Stimulated activated CD4-positive, alpha-beta T cell treated with anti-CD3 and anti-CD28 coated beads, Interleukin-1b, Interleukin-23, amount 100 ng/mL, for 24 hours (primary cell): ENCODE results near the gene KLK12.

Experiments
- DNase-seq, 4 experiments: peaks; one replicate each; pipeline ENCODE4 v3.0.0-alpha.2; 2020; ENCODE audit warnings: low read depth in 4 of 4, low spot score in 1 of 4

KLK12 gene

DNA sequence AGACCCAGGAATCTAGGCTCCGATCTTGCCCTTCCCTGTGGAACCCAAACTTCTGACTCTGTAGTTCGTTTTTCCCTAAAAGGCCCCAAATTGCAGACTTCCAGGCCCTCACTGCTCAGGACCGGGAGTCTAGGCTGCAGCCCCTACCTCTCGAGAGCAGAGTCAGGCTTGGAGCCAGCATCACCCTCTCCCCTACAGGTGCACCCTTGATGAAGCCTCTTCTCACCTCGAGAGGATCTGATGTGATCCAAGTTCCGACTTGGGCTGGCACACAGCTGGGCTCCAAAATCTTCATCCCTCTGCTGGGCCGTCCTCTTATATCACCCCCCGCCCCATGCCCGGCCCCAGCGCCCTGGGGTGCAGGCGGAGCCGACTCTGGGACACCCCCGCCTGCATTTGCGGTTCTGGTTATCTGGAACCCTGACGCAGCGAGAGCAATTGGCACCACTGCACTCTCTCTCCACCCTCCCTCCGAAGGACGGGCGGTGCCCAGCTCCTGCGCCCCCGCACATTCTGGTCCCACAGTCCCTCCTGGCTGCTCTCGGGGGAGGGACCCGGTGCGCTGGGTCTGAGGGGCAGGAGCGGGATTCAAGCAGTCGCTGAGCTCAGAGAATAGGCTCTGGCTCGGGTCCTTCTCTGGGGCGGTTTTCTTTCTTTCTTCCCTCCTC, 51.0 kb downstream of the KLK12 start, which contains the start of gene KLK7:
TSS of gene KLK7 (minus strand) at position 293 of the 668 bp plus-strand sequence. CDS start 1,518 bp downstream, outside the sequence.
- DNase-seq: no peak

DNA sequence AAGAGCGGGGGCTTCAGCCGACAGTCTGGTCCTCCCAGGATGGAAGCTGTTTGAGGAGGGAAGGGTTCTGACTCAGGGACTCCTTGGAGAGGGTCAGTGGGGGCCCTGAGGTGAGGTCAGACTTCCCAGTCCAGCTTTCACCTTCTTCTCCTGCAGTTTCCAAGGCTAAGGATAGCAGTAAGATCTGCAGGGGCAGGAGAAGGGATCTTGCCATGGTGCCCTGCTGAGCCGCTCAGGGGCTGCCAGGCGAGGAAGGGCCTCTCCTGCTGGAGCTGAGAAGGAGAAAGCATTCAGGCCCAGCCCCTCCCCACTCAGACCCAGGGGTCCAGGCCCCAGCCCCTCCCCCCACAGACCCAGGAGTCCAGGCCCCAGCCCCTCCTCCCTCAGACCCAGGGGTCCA, 52.6 kb downstream of the KLK12 start:
- DNase-seq: no peak

DNA sequence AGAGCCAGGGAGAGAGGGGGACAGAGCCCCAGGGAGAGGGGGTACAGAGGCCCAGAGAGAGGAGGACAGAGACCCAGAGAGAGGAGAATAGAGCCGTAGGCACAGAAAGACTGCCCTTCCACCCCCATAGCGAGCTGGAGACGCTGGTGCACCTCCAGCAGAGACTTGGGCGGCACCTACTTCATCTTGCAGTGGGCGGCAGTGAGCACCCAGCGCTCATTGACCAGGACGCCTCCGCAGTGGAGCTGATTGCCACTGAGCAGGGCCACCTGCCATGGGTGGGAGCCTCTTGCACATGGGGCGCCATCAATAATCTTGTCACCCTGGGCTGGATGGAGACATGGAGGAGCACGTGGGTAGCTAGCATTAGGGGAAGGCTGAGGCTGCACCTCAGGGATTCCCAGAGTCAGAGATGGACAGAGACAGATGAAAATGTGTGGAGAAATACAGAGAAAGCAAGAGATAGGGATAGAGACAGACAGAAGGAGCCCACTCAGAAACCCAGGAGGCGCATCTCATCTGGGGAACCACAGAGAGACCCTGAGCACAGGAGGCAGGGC, 53.1 kb downstream of the KLK12 start:
- no peak for DNase-seq

DNA sequence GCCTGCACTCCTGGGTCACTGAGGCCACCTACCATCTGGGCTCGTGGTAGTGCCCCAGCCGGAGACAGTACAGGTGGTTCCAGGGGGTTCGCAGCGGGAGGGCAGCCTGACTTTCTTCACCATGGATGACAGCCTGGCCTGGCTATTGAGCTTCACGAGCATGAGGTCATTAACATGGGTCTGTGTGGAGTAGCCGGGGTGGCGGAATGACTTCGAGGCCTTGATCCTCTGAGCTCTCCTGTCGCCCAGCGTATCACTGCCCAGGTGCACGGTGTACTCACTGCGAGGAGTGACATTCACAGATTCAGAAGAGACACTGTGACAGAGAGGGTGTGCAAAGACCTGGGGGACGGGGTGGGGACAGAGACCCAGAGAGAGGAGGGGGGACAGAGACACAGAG, 54.6 kb downstream of the KLK12 start:
- DNase-seq: no peak

DNA sequence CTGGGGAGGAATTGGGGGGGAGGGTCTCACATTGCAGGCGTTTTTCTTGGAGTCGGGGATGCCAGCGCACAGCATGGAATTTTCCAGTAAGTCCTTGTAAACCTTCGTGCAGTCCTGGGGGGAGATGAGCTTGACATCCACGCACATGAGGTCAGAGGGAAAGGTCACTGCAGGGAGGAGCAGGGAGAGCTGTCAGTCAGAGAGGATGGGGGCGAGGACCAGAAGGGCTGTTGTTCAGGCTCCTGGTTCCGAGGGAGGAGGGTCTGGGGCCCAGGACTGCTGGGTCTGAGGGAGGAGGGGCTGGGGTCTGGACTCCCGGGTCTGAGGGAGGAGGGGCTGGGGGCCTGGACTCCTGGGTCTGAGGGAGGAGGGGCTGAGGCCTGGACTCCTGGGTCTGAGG, 55.0 kb downstream of the KLK12 start:
- DNase-seq: no peak
